Right ventricle myocardium superior (tissue), 1 donor: ENCODE data around the gene HDDC3. TPM values are rescaled to one million over a fixed set of nuclear protein-coding genes. Genes with fewer than 3 reads are reported as not detected.
A peak's percentile ranks its signal among the peaks of the same experiment; 100 is the strongest.

Experiments used
- ATAC-seq: fragments of 200-7000 bp; cut with Tn5 transposase; one replicate; pipeline ENCODE4 v1.9.1; 2020; ENCODE audit warnings: mild to moderate bottlenecking; ENCODE audit not compliant: poor library complexity
- DNase-seq: peaks from one replicate; pipeline ENCODE4 v3.0.0-alpha.2; 2020
- intact Hi-C: fragments of 100-400 bp; cut with DNase I; formaldehyde crosslinking; loops from one replicate; pipeline ENCODE4 v1.11.2; 2022
- total RNA-seq: library from RNA; stranded (reverse); fragmentation: NEBNext Ultra II Directional; extraction: Animal tissue kit (Norgen Biotek cat#: 25700); gene quantifications from one replicate; pipeline ENCODE4 v1.2.1, GENCODE V29; 2021
- donor health status: DM: no; HTN: yes; CAD: no; lungs with severe emphysema.

The HDDC3 gene
- total RNA-seq, 1 donor from 2014 or later, result 15.5 TPM

DNA sequence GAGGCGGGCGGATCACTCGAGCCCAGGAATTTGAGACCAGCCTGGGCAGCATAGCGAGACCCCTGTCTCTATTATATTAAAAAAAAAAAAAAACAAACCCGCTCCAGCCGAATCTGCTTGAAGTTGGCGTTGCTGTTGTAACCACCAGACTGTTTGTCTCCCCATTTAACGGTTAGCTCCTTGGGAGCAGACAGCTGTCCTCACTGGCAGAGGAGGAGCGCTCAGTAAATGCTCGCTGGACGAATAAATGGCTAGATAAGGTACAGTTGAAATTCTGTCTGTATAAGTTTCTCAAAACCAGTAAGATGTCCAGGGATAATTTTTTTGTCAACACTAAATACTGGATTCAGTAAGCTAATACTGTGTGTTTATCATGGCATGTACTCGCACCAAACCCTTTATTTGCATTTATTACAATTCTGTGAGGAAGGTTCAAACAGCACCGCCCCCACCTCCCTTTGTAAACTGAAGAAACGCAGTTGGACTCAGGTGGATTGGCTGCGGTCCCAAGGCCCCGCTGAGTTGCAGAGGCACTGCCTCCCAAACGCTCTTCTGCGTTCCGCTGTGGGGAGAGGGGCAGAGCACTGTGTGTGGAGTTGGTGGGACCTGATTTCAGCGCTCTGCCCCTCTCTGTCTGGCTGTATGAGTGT is 23.4 kb upstream of the HDDC3 start:
- no peak for ATAC-seq
- intact Hi-C loops, result loop anchor here (5.0 kb wide), 1 partner anchor 317 kb away; no protein-coding TSS in a partner anchor
- DNase-seq, result no peak

DNA sequence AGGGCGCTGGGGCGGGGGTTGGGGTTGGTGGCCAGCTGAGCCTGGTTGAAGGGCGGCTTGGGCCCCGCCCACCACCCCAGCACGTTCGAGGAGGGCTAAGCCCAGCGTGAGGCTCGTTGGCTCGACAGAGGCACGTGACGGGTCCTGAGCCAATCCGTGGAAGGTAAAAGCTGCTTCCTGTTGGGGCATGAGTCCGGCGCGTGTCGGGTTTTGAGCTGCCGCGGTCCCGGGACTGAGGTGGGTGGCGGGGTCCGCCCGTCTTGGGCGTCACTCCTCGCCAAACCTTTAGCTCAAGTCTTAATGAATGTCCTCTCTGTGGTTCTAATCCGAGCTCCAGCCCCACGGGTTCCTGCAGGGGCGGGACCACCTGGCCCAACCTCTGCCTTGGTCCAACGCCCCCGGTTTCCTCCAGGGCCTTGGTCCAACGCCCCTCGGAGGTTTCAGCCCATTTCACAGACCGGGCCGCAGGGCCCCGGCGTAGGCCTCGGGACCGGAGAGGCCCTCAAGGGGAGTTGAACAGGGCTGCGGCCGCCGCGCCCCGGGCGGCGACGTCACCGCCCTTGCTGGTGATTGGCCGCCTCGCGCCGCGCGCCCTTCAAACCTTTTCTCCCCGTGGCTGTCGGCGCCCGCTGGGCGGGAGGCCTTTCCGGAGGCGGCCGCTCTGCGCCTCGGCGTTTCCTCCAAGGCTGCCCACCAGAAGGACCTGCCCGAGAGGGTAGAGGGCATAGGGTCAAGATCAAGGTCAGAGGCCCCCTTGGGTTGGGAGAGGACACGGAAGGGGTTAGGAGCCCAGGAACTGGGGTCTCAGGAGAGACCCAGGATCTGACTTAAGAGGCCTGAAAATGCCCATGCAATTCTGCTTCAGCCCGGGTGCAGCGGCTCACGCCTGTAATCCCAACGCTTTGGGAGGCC is 22.6 kb upstream of the HDDC3 start, which contains the start of gene RCCD1:
Gene RCCD1 (plus strand): TSS at position 173 of the 912 bp plus-strand sequence. CDS start 1,851 bp downstream, outside the sequence.
- DNase-seq (peak; percentile 98), ATAC-seq (peak; percentile 94)
- intact Hi-C loops, result loop anchor here (5.0 kb wide), 1 partner anchor 317 kb away; no protein-coding TSS in a partner anchor

DNA sequence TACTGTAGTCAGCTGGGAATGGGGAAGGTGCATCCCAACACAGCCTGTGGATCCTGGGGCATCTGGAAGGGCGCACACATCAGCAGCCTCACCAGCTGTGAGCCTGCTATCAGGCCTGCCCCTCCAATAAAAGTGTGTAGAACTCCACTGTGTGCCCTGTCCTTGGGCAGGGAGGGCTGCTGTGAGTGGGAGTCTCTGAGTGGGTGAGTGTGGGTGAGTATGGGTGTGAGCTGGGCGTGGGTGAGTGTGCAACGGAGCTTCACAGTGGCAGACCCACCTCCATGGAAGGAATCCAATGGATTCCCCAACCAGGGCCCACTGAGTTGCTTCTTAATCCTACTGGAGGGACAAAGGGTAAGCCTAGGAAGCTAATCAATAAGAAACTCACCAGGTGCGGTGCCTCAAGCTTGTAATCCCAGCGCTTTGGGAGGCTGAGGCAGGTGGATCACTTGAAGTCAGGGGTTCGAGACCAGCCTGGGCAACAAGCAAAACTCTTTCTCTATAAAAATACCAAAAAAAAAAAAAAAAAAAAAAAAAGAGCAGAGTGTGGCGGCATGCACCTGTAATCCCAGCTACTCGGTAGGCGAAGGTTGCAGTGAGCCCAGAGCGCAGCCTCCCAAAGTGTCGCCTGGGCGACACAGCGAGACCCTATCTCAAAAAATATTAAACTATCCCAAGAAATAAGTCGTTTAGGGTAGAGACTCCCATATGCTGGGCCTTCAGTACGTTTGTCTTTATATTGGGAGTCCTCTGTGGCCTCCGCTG is 21.8 kb upstream of the HDDC3 start:
- intact Hi-C loops, result no loop called here

DNA sequence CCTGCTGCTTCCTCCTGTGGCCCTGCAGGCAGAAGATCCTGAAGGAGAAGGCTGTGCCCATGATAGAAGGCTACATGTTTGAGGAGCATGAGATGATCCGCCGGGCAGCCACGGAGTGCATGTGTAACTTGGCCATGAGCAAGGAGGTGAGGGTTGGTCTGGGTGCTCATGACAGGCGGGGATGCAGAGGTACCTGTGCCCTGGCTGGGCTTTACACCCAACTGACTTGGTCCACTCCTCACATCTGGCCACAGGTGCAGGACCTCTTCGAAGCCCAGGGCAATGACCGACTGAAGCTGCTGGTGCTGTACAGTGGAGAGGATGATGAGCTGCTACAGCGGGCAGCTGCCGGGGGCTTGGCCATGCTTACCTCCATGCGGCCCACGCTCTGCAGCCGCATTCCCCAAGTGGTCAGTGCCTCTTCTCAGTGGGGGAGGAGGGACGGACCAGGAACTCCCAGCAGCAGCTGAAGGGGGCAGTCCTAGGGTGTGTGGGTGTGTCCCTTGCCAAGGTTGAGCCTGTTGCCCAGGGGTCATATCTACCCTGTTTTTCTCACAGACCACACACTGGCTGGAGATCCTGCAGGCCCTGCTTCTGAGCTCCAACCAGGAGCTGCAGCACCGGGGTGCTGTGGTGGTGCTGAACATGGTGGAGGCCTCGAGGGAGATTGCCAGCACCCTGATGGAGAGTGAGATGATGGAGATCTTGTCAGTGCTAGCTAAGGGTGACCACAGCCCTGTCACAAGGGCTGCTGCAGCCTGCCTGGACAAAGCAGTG is 20.7 kb upstream of the HDDC3 start:
- intact Hi-C loops, result no loop called here
- no peak for DNase-seq
- no peak for ATAC-seq

More for the DNA sequence above, 21.8 kb upstream of the HDDC3 start:
- DNase-seq (no peak), ATAC-seq (no peak)

GRCh38 chr15:90950676-90951075 is 18.3 kb upstream of the HDDC3 start:
- DNase-seq (no peak), ATAC-seq (no peak)
- intact Hi-C loops, result no loop called here

DNA sequence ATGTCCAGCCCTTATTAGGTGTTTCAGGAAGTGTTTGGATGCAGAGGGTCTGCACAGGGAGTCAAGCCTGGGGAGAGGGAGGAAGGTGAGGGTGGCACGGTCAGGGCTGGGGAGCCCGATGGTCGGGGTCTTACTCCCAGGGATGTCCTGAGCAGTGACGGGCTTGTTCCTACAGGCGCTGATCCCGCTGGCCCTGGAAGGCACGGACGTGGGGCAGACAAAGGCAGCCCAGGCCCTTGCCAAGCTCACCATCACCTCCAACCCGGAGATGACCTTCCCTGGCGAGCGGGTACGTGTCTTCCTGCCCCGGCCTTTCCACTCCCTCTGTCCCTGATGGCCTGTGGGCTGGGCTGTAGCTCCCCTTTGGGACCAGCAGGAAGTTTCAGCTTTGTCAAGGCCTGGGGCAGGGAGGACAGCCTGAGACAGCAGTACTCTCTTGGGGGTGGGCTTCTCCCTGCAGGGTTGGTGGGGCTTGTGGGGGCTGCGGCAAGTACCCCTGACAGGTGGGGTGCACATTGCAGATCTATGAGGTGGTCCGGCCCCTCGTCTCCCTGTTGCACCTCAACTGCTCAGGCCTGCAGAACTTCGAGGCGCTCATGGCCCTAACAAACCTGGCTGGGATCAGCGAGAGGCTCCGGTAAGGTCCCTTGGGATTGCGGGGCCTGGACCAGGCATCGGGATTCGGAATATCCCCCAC is 17.8 kb upstream of the HDDC3 start:
- intact Hi-C loops, result no loop called here
- no peak for DNase-seq
- no peak for ATAC-seq

DNA sequence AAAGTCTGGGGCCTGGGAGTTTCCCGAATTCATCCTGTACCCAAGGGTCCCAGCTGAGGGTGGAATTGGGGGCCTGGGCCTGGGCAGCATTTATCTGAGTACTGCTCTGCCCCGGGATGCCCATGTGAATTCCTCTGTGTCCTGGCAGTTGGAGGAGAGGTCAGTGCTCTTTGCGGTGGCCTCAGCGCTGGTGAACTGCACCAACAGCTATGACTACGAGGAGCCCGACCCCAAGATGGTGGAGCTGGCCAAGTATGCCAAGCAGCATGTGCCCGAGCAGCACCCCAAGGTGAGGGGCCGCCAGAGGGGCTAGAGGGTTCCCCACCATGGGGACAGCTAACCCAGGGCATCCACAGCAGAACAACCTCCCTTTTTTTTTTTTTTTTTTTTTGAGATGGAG is 16.2 kb upstream of the HDDC3 start:
- ATAC-seq, result no peak
- DNase-seq, result no peak
- intact Hi-C loops, result no loop called here

DNA sequence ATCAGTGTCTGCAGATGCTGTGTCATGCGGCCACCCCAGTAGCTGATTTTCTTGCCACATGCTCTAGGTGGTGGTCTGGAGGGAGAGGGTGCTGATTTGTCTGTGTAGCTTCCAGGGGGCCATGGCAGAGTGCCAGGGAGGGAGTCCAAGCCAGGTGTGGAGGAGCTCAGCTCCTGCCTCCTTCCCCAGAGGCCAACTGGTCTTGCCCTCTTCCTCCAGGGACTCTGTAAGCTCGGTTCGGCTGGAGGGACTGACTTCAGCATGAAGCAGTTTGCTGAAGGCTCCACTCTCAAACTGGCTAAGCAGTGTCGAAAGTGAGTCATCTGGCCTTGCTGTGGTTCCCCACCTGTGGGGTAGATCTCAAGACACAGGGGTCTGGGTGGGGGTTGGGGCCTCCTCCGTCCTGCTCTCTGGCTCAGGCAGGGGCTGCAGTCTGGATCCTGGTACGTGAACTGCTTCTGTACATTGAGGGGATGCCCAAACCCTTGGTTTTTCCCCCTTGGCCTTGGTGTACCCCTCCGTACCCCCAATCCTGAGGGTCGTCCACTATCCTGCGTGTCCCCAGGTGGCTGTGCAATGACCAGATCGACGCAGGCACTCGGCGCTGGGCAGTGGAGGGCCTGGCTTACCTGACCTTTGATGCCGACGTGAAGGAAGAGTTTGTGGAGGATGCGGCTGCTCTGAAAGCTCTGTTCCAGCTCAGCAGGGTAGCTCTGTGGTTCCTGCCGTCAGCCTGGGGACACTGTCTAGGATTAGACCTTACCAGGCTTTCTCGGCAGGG is 15.4 kb upstream of the HDDC3 start:
- intact Hi-C loops, result no loop called here
- ATAC-seq, result no peak

DNA sequence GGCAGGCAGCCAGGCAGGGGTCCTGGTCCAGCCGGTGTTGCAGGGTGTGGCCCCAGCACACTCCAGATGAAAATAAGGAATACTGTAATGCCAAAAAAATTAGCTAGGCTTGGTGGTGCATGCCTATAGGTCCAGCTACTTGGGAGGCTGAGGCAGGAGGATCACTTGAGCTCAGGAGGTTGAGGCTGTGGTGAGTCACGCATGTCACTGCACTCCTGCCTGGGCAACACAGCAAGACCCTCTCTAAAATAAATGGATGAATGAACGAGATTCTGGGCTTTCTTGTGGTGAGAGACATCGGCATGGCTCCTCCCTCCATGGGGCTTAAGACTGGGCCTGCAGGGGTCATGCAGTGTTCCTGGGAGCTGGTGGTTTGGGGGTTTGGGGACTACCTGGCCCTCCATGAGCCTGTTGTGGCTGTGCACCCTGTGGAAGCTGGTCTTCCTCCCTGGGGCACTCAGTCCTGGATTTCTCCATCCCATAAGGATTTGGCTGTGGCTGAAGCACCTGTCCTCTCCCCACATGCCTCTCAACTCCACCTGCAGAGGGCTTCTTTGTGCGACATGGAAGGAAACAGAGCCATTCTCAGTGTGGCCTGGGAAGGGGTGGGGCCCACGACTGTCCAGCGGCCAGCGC is 14.7 kb upstream of the HDDC3 start:
- ATAC-seq, result no peak
- DNase-seq, result no peak

More for the DNA sequence above, 15.4 kb upstream of the HDDC3 start:
- no peak for DNase-seq

GRCh38 chr15:90946538-90946937 is 14.2 kb upstream of the HDDC3 start:
- intact Hi-C loops, result no loop called here
- ATAC-seq, result no peak
- DNase-seq, result no peak

More for the DNA sequence above, 14.7 kb upstream of the HDDC3 start:
- intact Hi-C loops, result no loop called here

DNA sequence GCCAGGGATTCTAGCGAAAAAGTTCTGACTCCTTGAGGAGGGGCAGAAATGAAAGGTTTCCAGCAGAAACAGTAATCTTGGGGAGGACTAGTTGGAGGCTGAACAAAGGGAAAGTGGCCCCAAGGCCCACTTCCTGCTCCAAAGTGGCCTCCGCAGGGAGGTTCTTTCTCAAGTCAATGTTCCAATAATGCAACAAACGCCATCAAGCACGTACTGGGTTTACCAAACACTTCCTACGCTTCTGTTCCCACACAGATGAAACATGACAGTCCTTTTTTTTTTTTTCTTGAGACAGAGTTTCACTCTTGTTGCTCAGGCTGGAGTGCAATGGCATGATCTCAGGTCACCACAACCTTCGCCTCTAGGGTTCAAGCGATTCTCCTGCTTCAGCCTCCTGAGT is 12.7 kb upstream of the HDDC3 start:
- intact Hi-C loops, result no loop called here
- no peak for ATAC-seq
- no peak for DNase-seq

DNA sequence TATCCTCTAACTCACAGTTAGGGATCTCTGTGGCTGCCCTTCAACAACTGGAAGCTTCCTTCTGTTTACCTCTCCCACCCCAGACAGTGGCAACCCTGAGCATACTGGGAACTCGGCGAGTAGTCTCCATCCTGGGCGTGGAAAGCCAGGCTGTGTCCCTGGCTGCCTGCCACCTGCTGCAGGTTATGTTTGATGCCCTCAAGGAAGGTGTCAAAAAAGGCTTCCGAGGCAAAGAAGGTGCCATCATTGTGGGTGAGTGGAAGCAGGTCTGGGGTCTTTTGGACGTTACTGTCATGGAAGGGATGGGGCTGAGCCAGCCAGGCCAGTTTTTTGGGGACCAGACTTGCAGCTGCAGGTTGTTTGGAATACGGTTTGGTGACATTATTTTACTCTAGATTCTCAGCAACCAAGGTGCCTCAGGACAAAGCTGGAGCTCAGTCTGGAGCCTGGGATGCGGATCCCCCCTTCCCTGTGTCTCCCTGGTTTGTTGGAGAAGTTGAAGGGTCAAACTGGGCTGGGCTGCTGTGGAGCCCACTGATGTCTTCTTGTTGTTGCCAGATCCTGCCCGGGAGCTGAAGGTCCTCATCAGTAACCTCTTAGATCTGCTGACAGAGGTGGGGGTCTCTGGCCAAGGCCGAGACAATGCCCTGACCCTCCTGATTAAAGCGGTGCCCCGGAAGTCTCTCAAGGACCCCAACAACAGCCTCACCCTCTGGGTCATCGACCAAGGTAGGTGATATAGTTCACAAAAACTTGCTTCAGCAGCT is 10.2 kb upstream of the HDDC3 start:
- no peak for DNase-seq
- ATAC-seq, result no peak
- intact Hi-C loops, result no loop called here

DNA sequence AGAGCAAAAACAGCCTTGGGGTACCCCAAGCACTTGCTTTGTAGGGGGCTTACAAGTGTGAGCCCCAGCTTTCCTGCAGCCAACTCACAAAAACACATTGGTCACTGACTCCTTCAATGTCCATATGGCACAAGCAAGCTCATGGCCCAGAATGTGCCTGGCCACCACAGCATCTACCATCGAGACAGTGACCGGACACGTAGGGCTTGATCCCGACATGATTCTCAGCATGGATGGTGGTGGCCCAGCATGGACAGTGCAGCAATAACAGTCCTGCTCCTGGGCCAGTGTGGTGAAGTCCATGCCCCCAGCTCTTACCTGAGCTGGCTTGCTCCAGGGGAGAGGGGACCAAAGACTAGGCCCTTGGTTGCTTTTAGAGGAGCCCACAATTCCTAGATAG is 8.7 kb upstream of the HDDC3 start:
- ATAC-seq (no peak), DNase-seq (peak; percentile 26)
- intact Hi-C loops, result no loop called here

GRCh38 chr15:90939756-90940155 is 7.4 kb upstream of the HDDC3 start:
- intact Hi-C loops, result no loop called here
- no peak for ATAC-seq

DNA sequence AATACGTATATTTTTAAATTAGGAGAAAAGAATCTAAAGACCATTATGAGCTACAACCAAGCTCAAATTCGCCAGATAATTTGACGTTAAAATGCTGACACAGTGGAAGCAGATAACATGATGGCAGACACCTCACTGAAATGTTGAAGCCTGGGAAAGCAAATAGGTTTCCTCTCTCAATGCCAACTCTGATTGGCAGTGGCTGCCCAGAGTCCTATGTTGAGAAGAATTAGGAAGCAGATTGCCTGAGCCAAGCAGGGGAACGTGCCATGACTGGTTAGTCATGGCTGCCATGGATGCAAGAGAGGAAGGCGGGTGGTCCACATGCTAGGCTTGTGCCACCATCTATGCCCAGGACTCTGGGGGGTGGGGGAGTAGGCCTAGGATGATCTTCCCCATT is 5.9 kb upstream of the HDDC3 start:
- ATAC-seq, result no peak
- peak; percentile 14 for DNase-seq
- intact Hi-C loops, result no loop called here

More at GRCh38 chr15:90939756-90940155, 7.4 kb upstream of the HDDC3 start:
- DNase-seq, result peak; percentile 24

DNA sequence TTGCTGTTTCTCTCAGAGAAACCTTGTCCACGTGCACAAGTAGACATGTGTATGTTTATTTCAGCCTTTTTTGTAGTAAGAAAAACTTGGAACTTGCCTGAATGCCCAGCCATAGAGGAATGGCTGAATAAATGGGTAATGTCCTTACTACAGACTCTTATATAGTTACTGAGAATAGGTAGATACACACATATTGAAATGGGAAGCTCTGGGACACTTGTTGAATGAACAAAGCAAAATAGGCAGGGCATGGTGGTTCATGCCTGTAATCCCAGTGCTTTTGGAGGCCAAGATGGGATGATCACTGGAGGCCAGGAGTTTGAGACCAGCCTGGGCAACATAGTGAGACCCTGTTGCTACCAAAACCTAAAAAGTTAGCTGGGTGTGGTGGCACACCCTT is 4.5 kb upstream of the HDDC3 start:
- no peak for ATAC-seq
- intact Hi-C loops, result no loop called here
- DNase-seq, result no peak
